Esophagus squamous epithelium (tissue), 5 donors: ENCODE data around the gene EFHC1. TPM values are rescaled to one million over a fixed set of nuclear protein-coding genes. Genes with fewer than 3 reads are reported as not detected.

Source experiments
- DNase-seq: peaks from one replicate; lab custom pipeline; 2025; lab: John Stamatoyannopoulos, UW
- H3K27ac ChIP-seq, 4 donors: fragments of 200-600 bp; sonication (generic); one replicate each; pipeline ENCODE4 v1.5.1; 2016 to 2019; ENCODE audit warnings: mild to moderate bottlenecking in 1 of 4
- H3K27me3 ChIP-seq, 4 donors: fragments of 200-600 bp; sonication (generic); 1 replicate in 3 of 4; 2 replicates in 1 of 4; pipeline versions ENCODE4 v1.5.1 to v1.6.0; 2017 to 2021; ENCODE audit warnings: antibody characterized with exemption in 1 of 4
- H3K36me3 ChIP-seq, 3 donors: fragments of 200-600 bp; sonication (generic); one replicate each; pipeline ENCODE4 v1.5.1; 2016 to 2019
- H3K4me1 ChIP-seq, 3 donors: fragments of 200-600 bp; sonication (generic); one replicate each; pipeline ENCODE4 v1.5.1; 2017 to 2019
- H3K4me3 ChIP-seq, 4 donors: fragments of 200-600 bp; sonication (generic); 1 replicate in 3 of 4; 2 replicates in 1 of 4; pipeline ENCODE4 v1.5.1; 2016 to 2019; ENCODE audit warnings: mild to moderate bottlenecking in 2 of 4, moderate library complexity in 1 of 4
- H3K9me3 ChIP-seq, 3 donors: fragments of 200-600 bp; sonication (generic); one replicate each; pipeline ENCODE4 v1.5.1; 2016 to 2019
- CTCF ChIP-seq, 6 experiments: fragments of 450-650 bp in 4 of 6; fragments of 200-600 bp in 2 of 6; sonication (generic) in 2 of 6; IDR thresholded peaks; one replicate each; pipeline ENCODE4 v1.5.1; 2016 to 2019; ENCODE audit warnings: antibody characterized with exemption in 6 of 6, mild to moderate bottlenecking in 4 of 6, moderate library complexity in 4 of 6
- POLR2A ChIP-seq, 4 donors: fragments of 450-650 bp; IDR thresholded peaks; one replicate each; pipeline ENCODE4 v1.6.1; 2017; ENCODE audit warnings: antibody characterized with exemption in 4 of 4, mild to moderate bottlenecking in 4 of 4, moderate library complexity in 3 of 4
- WGBS, 2 donors: methylation state at CpG; one replicate each; pipeline ENCODE4 v1.1.5; 2018; 5-methylcytosine and 5-hydroxymethylcytosine counted together
- intact Hi-C: fragments of 100-400 bp; cut with DNase I; formaldehyde crosslinking; loops from one replicate; pipeline ENCODE4 v1.15.0; 2022
- total RNA-seq, 4 donors: library from RNA; depleted of rRNA; stranded (reverse); fragments of >200 nt; gene quantifications; one replicate each; pipeline ENCODE4 v1.1.0, GENCODE V29; 2016
- donor health status: DM: yes; HTN: yes; CAD: no.

Gene EFHC1
- total RNA-seq, 4 donors from 2014 or later, result 4.0 to 17.5 (median 9.9) TPM

- Histone ChIP-seq H3K27me3 (no peaks in the 10 kb centered on the region), H3K36me3 (peaks cover 0 to 7% (median 0%) of the 10 kb centered on the region in 3 donors), H3K27ac (peak overlapping the region in 2 of 4 donors; percentile 4 to 47), H3K4me3 (no peak overlapping the region), H3K9me3 (no peaks in the 10 kb centered on the region), H3K4me1 (peaks cover 0 to 20% (median 8%) of the 10 kb centered on the region in 3 donors)
- TF ChIP-seq CTCF (IDR thresholded peaks at IDR 0.05), result no peak
- TF ChIP-seq POLR2A (IDR thresholded peaks at IDR 0.05), result no peak
- no peak for DNase-seq
- intact Hi-C loops, result no loop called here
These were observed 9.2 kb upstream of the EFHC1 start for GRCh38 chr6:52410979-52411378.

DNA sequence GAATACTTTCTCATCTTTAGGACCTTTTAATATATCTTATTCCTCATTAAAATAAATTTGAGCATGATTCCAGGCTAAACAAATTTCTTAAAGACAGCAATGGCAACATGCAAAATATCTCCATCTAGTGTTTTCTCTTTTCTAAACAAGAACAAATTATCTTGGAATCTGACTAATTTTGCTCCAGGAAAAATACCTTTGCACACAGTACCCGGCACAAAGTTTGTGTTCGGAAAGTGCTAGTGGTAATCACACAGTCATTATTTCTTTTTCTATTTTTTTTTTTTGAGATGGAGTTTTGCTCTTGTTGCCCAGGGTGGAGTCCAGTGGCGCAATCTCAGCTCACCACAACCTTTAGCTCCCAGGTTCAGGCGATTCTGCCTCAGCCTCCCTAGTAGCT is 8.2 kb upstream of the EFHC1 start:
- Histone ChIP-seq H3K9me3 (no peaks in the 10 kb centered on the region), H3K27me3 (no peaks in the 10 kb centered on the region), H3K4me1 (peaks cover 0 to 29% (median 15%) of the 10 kb centered on the region in 3 donors), H3K4me3 (no peak overlapping the region), H3K36me3 (peaks cover 0 to 7% (median 0%) of the 10 kb centered on the region in 3 donors), H3K27ac (peak overlapping the region in 1 of 4 donors; percentile 30)
- intact Hi-C loops, result no loop called here
- no peak for DNase-seq
- no peak for TF ChIP-seq CTCF (IDR thresholded peaks at IDR 0.05)
- 54 to 60% methylated on average over 4 of the region's 4 CpGs for WGBS, 2 donors

DNA sequence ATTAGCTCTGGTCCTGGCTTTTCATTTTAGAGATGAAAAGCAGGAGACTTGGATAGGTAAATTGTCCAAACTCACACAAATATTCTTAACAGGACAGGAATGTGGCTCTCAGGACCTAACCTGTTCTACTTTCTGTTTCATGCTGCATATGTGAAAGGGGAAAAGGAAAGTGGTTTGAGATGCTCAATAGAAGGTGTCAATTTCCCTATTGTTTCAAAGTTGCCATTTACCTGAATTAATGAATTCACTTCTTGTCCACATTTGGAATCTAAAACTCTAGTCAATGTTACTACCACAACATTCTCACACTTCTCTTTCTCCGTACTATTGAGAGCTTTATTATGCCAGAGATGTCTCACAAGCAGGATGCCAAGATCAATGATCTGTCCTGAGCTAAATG is 4.8 kb upstream of the EFHC1 start:
- WGBS, 2 donors, result 53 to 54% methylated on average over 1 of the region's 1 CpG
- Histone ChIP-seq H3K36me3 (no peaks in the 10 kb centered on the region), H3K27me3 (no peaks in the 10 kb centered on the region), H3K27ac (no peak overlapping the region), H3K9me3 (no peaks in the 10 kb centered on the region), H3K4me1 (peaks cover 6 to 33% (median 24%) of the 10 kb centered on the region in 3 donors), H3K4me3 (no peak overlapping the region)
- TF ChIP-seq CTCF (IDR thresholded peaks at IDR 0.05) (no peak), POLR2A (IDR thresholded peaks at IDR 0.05) (no peak)
- no peak for DNase-seq
- intact Hi-C loops, result loop anchor here (5.0 kb wide), 2 partner anchors 177 to 247 kb away; no protein-coding TSS in a partner anchor

DNA sequence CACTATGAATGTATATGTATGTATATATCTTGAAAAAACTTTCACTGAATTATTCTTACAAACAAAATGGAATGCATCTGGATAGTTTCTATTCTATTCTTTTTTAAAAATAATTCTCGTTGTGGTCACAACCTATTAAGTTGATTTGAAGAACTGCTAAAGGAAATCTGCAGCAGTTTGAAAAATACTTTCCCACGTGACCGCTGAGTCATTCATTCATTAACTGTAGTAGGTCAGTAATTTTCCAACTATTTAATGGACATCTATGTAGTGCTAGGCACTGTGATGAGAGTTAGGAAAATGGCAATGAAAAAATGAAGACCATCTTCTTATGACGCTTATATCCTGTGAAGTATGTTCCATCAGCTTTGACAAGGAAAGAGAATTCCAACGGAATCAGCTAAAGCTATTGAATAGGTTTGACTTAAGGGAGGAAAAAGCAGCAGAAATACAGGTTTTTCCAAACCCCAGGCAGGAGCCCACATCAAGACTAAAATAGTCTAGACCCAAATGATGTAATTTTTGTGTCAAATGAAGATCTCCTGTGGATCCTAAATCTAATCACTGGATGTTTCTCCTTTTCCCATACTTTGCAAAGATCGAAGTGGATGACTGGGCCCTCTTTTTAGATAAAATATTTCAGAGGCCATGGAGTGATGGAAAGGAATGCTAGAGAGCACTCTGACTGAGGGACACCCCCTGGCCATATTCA is 4.1 kb upstream of the EFHC1 start:
- intact Hi-C loops, result loop anchor here (5.0 kb wide), 2 partner anchors 176 to 246 kb away; no protein-coding TSS in a partner anchor
- H3K36me3 ChIP-seq, result no peaks in the 10 kb centered on the region
- no peak overlapping the region for H3K27ac ChIP-seq
- no peaks in the 10 kb centered on the region for H3K27me3 ChIP-seq
- no peak overlapping the region for H3K4me3 ChIP-seq
- no peaks in the 10 kb centered on the region for H3K9me3 ChIP-seq
- WGBS, 2 donors, result 36 to 40% methylated on average over 6 of the region's 6 CpGs
- no peak for TF ChIP-seq CTCF (IDR thresholded peaks at IDR 0.05)
- TF ChIP-seq POLR2A (IDR thresholded peaks at IDR 0.05), result no peak
- no peak for DNase-seq
- peaks cover 6 to 35% (median 24%) of the 10 kb centered on the region in 3 donors for H3K4me1 ChIP-seq

- H3K27me3 ChIP-seq, result no peaks in the 10 kb centered on the region
- TF ChIP-seq CTCF (IDR thresholded peaks at IDR 0.05) (peak; percentile 79 to 91 (median 88)), POLR2A (IDR thresholded peaks at IDR 0.05) (no peak)
- H3K4me1 ChIP-seq, result peaks cover 6 to 38% (median 25%) of the 10 kb centered on the region in 3 donors
- DNase-seq, result no peak
- H3K27ac ChIP-seq, result peak overlapping the region in 2 of 4 donors; percentile 22 to 49
- intact Hi-C loops, result loop anchor here (5.0 kb wide), 2 partner anchors 176 to 246 kb away; no protein-coding TSS in a partner anchor
- no peak overlapping the region for H3K4me3 ChIP-seq
- no peaks in the 10 kb centered on the region for H3K9me3 ChIP-seq
- H3K36me3 ChIP-seq, result no peaks in the 10 kb centered on the region
- WGBS, 2 donors, result 0% methylated on average over 1 of the region's 1 CpG
These were observed 3.5 kb upstream of the EFHC1 start for GRCh38 chr6:52416629-52417151.
